ENCODE results near the gene DNAAF5. TPM values are rescaled to one million over a fixed set of nuclear protein-coding genes. Genes with fewer than 3 reads are reported as not detected.

Gene DNAAF5
- polyA plus RNA-seq, 1 experiment: 27.0 TPM

GRCh38 chr7:784971-785370 is 58.5 kb downstream of the DNAAF5 start:
- CTCF ChIA-PET: interaction anchor here (1.2 kb wide), 1 partner anchor 14 kb away, joined by 4 read pairs; no protein-coding TSS in a partner anchor
- H3K36me3 ChIP-seq (ENCODE audit: control insufficient read depth, insufficient read depth, low read length): peaks cover 13% of the 10 kb centered on the region
- no peak for TF ChIP-seq CTCF (IDR thresholded peaks at IDR 0.05; ENCODE audit: insufficient read depth, low read depth, low read length)
- POLR2A ChIA-PET: no interaction called here
- no peaks in the 10 kb centered on the region for H3K27me3 ChIP-seq (ENCODE audit: control insufficient read depth, insufficient read depth, low read length)
- DNase-seq (ENCODE audit: low read depth): no peak
- no peak overlapping the region for H3K4me3 ChIP-seq (ENCODE audit: low read depth, low read length)

GRCh38 chr7:785416-785815 is 58.9 kb downstream of the DNAAF5 start:
- CTCF ChIA-PET: interaction anchor here (1.2 to 7.7 kb wide), 7 partner anchors 10 to 100 kb away, joined by 4 to 80 read pairs (median 4); no protein-coding TSS in a partner anchor
- Histone ChIP-seq H3K27me3 (ENCODE audit: control insufficient read depth, insufficient read depth, low read length) (no peaks in the 10 kb centered on the region), H3K36me3 (ENCODE audit: control insufficient read depth, insufficient read depth, low read length) (peaks cover 12% of the 10 kb centered on the region), H3K4me3 (ENCODE audit: low read depth, low read length) (no peak overlapping the region)
- TF ChIP-seq CTCF (IDR thresholded peaks at IDR 0.05; ENCODE audit: insufficient read depth, low read depth, low read length): no peak
- DNase-seq (ENCODE audit: low read depth): no peak
- POLR2A ChIA-PET: no interaction called here

- H3K36me3 ChIP-seq (ENCODE audit: control insufficient read depth, insufficient read depth, low read length): peaks cover 11% of the 10 kb centered on the region
- peak; percentile 92 for TF ChIP-seq CTCF (IDR thresholded peaks at IDR 0.05; ENCODE audit: insufficient read depth, low read depth, low read length)
- H3K4me3 ChIP-seq (ENCODE audit: low read depth, low read length): no peak overlapping the region
- ChIA-PET CTCF (interaction anchor here (0.6 to 7.7 kb wide), 20 partner anchors 10 to 453 kb away, joined by 3 to 80 read pairs (median 4); partner anchors contain the start of gene GET4), POLR2A (interaction anchor here (0.6 kb wide), 1 partner anchor 43 kb away, joined by 4 read pairs; no protein-coding TSS in a partner anchor)
- no peaks in the 10 kb centered on the region for H3K27me3 ChIP-seq (ENCODE audit: control insufficient read depth, insufficient read depth, low read length)
- no peak for DNase-seq (ENCODE audit: low read depth)
Observed at GRCh38 chr7:786472-787255, 60.2 kb downstream of the DNAAF5 start.

GRCh38 chr7:787332-788240 is 61.1 kb downstream of the DNAAF5 start:
- no peak for DNase-seq (ENCODE audit: low read depth)
- POLR2A ChIA-PET: no interaction called here
- Histone ChIP-seq H3K27me3 (ENCODE audit: control insufficient read depth, insufficient read depth, low read length) (no peaks in the 10 kb centered on the region), H3K36me3 (ENCODE audit: control insufficient read depth, insufficient read depth, low read length) (peaks cover 9% of the 10 kb centered on the region), H3K4me3 (ENCODE audit: low read depth, low read length) (no peak overlapping the region)
- CTCF ChIA-PET: interaction anchor here (0.9 to 7.7 kb wide), 9 partner anchors 11 to 454 kb away, joined by 3 to 80 read pairs (median 4); partner anchors contain the start of gene GET4
- TF ChIP-seq CTCF (IDR thresholded peaks at IDR 0.05; ENCODE audit: insufficient read depth, low read depth, low read length): no peak

- no peak for DNase-seq (ENCODE audit: low read depth)
- CTCF ChIA-PET: interaction anchor here (7.7 kb wide), 1 partner anchor 80 kb away, joined by 80 read pairs; no protein-coding TSS in a partner anchor
- Histone ChIP-seq H3K27me3 (ENCODE audit: control insufficient read depth, insufficient read depth, low read length) (no peaks in the 10 kb centered on the region), H3K4me3 (ENCODE audit: low read depth, low read length) (no peak overlapping the region), H3K36me3 (ENCODE audit: control insufficient read depth, insufficient read depth, low read length) (no peaks in the 10 kb centered on the region; the same call in 1 of the 2 replicates)
- POLR2A ChIA-PET: no interaction called here
- TF ChIP-seq CTCF (IDR thresholded peaks at IDR 0.05; ENCODE audit: insufficient read depth, low read depth, low read length): no peak
Observed at GRCh38 chr7:791519-791918, 65.0 kb downstream of the DNAAF5 start.

Data from BJ (cell line).